HG02973 (cell line): ENCODE results near the gene ACTL8.

Experiments used
- ATAC-seq: cut with Tn5 transposase; IDR thresholded peaks from one replicate; pipeline ENCODE4 v1.9.1; 2021; ENCODE audit warnings: moderate library complexity; ENCODE audit not compliant: unreplicated experiment

ACTL8 gene

DNA sequence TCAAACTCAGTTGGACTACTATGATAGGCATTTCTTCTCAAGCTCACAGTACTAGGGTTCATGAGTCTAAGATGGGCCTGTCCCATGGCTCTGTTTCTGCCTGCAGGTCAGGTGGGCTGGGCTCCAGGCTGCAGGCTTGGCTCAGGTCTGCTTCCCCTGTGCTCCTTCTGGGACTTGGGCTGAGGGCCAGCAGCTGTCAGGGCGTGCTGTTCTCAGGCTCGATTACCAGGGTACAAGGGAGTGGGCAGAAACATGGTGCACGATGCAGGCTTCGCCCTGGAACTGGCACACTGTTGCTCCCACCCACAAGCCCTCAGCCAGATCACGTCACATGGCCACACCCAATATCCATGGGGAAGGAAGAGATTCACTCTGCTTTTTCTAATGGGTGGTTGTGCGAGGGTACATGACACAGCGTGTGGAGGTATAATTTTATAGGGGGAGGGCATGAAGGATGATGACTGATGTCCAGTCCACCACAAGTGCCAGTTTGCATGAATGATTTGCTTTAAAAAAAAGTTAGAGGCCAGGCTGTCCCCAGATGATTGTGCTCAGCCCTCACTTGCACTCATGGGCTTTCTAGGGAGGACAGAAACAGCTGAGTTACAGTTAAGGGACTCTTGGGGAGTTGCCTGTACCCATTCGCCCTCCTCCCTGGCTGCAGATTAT lies 118.0 kb downstream of the ACTL8 start:
- no peak for ATAC-seq

DNA sequence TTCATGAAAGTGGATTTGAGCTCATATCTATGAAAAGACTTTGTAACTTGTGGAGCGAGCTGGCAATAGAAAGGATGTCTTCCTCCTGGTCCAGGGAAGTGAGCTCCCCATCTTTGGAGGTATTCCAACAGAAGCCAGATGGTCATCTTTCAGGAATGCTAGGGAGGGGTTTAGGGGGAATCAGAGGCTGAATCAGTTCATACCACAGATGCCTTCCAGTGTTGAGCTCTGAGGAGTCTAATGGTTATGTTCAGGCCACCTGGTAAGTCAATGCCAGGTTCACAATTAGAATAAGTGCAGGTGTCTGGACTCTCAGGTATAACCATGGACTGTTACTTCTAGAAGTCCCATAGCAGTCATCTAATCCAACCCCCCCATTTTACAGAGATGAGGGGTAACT lies 119.1 kb downstream of the ACTL8 start:
- ATAC-seq, result no peak

DNA sequence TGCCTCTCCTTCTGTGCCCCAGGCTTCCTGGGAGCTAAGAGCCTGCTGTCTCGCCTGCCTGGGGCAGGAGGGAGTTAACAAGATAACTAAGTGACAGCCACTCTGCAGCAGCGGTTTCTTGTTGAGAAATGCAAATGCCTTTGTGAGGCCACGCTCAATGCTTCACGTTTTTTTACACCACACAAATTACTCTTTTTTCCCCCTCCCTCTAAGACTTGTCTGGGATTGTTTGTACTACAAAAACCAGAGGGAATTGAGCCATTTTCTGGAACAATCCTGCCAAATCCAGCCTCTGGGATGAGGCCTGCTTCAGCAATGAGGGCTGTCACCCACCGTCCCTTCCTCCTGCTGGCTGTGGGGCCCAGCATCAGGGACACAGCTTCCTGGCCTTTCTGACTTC lies 119.6 kb downstream of the ACTL8 start:
- no peak for ATAC-seq

DNA sequence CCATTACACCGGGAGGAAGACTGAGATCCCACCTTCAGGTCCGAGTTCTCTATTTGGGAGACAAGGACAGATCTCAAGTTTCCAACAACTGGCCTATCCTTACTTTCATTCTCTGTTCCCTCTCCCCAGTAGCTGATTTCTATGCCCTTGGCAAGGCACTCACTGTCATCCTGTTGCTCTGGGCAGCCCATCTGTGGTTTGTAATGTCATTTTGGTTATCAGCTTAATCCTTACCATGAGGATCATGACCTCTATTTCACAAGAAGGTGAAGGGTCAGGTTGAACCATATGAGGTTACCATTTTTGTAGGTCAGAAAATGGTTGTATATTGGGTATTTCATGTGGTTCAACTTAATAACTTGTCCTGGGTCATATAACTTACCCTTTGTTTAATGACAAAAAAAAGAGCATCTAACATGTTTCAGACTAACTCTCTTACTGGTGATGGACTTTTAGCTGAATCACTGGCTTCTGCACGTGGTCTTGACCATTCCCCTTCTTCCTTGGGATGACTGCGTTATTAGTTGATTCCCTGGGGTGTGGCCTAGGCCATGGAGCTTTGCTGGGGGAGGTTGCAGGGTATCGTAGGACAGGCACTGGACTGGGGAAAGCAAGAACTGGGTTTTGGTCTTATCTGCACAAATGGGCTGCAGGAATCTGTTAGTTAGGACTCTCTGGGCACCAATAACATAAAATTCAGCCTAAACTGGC lies 120.2 kb downstream of the ACTL8 start:
- no peak for ATAC-seq

DNA sequence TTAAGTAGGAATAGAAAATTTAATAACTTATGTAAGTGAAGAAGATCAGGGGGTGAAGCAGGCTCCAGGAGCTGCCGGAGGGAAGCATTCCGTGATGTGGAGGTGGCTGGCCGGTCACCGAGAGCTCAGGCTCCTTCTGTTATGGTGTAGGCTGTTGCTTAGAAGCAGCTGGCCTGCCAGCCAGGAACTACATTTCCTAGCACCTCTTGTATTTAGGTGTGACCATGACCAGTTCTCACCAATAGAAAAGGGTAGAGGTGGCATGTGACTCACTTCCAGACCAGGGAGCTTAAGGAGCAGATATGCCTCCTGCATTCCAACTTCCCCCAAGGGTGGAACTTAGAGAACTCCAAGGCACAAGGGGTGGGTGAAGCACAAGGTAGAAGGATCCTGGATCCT lies 120.7 kb downstream of the ACTL8 start:
- no peak for ATAC-seq
